NB4 (cell line): ENCODE measurements around the gene ZNF423.

Experiments
- DNase-seq: peaks from one replicate; pipeline ENCODE4 v3.0.0; 2010; ENCODE audit warnings: low read depth
- H3K4me3 ChIP-seq: one replicate; pipeline ENCODE4 v1.5.1; 2011; ENCODE audit warnings: mild to moderate bottlenecking, low read depth, low read length, moderate library complexity
- MYC ChIP-seq: IDR thresholded peaks from 2 replicates; pipeline ENCODE4 v1.6.1; 2011; ENCODE audit warnings: low read depth, low read length
- POLR2A ChIP-seq: IDR thresholded peaks from 2 replicates; pipeline ENCODE4 v1.6.1; 2011; ENCODE audit warnings: mild to moderate bottlenecking; ENCODE audit not compliant: insufficient read length; ENCODE audit errors: extremely low read depth
- TF ChIP-seq, protein P1 (sequence below): IDR thresholded peaks from one replicate; pipeline ENCODE4 v1.5.1; 2012; ENCODE audit warnings: low read depth, low read length
- TF ChIP-seq, protein P2 (sequence below): IDR thresholded peaks from 2 replicates; pipeline ENCODE4 v1.6.1; 2011; ENCODE audit warnings: low read depth, low read length

ZNF423 gene

DNA sequence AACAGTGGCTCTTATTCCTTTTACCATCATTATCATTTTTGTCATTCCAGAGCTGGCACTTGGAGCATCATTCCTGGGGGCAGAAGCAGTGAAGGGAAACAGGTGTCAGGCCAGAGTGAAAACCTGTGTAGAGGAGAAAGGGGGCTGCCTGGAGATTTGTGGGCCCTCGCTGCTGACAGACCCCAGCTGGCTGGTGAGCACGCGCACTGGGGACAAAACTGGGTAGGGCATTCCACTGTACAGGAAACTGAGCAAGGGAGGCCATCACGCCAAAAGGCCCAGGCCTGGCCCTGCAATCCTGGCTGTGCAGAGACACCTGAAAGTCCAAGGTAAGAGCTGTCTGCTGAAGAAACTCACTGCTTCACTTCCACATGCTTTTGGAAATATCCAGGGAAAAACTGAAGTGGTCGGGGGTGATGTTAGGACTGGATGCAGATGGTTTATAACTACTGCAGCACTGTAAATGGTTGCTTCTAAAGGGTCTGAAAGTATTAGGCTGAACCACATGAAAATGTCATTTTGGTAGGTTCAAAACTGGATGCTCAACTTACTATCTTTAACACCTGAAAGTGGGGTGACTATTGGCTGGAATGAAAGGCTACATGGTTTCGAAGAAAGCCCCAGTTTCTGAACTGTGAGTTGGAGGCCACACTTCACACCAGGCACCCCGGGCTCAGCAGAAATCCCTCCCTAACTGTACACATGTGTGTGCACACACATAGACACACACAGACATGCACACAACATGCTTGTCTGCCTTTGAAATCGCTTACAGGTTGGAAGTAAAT is 257.3 kb downstream of the ZNF423 start:
- no peak for TF ChIP-seq MYC
- TF ChIP-seq, protein P1, sequence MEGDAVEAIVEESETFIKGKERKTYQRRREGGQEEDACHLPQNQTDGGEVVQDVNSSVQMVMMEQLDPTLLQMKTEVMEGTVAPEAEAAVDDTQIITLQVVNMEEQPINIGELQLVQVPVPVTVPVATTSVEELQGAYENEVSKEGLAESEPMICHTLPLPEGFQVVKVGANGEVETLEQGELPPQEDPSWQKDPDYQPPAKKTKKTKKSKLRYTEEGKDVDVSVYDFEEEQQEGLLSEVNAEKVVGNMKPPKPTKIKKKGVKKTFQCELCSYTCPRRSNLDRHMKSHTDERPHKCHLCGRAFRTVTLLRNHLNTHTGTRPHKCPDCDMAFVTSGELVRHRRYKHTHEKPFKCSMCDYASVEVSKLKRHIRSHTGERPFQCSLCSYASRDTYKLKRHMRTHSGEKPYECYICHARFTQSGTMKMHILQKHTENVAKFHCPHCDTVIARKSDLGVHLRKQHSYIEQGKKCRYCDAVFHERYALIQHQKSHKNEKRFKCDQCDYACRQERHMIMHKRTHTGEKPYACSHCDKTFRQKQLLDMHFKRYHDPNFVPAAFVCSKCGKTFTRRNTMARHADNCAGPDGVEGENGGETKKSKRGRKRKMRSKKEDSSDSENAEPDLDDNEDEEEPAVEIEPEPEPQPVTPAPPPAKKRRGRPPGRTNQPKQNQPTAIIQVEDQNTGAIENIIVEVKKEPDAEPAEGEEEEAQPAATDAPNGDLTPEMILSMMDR = no peak
- no peak for TF ChIP-seq POLR2A
- TF ChIP-seq, protein P2, sequence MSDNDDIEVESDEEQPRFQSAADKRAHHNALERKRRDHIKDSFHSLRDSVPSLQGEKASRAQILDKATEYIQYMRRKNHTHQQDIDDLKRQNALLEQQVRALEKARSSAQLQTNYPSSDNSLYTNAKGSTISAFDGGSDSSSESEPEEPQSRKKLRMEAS = no peak
- DNase-seq = no peak
- H3K4me3 ChIP-seq = no peak overlapping the region

DNA sequence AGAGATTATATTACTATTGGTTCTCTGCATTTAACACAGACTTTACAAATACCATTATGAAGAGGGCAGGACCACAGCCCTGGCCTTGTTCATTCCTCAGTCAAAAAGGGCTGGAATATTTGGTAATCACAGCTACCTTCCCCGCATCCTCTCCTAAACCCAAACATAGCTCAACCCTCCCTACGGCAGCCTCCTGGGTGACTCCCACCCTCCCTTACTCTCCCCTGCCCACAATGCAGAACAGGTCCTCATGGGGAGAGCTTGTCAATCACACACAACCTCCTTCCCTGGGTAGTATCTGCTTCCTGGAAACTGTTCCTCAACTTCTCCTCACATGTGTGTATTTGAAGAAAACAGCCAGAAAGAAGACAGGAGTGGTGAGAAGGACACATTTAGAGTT is 258.1 kb downstream of the ZNF423 start:
- no peak for DNase-seq
- TF ChIP-seq POLR2A = no peak
- TF ChIP-seq, protein P2 = no peak
- TF ChIP-seq MYC = no peak
- TF ChIP-seq, protein P1 = no peak
- no peak overlapping the region for H3K4me3 ChIP-seq

DNA sequence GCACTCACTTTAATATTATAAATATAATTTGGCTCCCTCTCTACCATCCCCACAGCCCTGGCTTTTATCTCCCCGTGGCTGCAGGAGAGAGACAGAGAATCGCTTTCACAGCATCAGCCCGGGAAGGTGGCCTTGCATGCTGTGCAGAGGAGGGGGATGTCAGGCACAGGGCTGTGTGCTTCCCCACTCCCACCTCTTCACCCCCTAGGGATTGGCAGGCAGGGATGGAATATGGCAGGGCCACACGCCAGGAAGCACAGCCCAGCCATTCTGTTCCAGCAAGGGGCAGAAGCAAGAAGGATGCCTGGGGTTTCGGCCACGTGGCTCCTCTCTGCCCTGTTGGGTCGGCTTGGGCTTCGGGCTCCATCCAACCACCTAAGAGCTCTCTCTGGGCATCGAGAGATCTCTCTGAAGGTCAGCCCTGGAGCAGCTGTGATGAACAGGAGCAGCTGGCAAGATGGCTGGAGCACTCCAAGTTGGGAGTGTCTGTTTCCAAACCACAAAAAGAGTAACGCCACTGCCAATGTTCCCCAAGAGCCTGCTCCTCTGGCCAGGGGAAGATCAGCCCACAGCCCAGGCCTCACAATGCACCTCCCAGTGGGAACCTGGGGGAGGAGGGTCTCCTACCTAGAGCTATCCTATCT is 259.1 kb downstream of the ZNF423 start:
- DNase-seq = no peak
- TF ChIP-seq, protein P2 = no peak
- TF ChIP-seq, protein P1 = no peak
- TF ChIP-seq POLR2A (no peak), MYC (no peak)
- H3K4me3 ChIP-seq = no peak overlapping the region

DNA sequence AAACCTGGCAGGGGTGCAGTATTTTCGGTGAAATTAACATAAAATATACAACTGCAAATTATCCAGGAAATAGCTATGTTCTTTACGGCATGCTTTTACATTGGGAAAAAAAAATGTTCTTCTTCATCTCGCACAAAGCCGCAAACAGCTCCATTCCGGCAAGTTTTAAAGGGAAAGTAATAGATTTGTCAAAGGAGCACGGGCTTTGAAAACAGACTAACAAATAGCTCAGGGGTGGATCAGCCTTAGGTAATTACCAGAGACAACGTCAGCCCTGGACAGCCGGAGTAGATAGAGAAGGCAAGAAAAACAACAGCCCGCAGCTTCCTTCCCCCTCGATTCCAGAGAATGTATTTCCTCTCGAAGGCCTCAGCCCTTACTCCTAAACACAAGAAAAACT is 259.8 kb downstream of the ZNF423 start:
- DNase-seq = no peak
- TF ChIP-seq, protein P2 = no peak
- TF ChIP-seq POLR2A (no peak), MYC (no peak)
- TF ChIP-seq, protein P1 = no peak
- H3K4me3 ChIP-seq = no peak overlapping the region

DNA sequence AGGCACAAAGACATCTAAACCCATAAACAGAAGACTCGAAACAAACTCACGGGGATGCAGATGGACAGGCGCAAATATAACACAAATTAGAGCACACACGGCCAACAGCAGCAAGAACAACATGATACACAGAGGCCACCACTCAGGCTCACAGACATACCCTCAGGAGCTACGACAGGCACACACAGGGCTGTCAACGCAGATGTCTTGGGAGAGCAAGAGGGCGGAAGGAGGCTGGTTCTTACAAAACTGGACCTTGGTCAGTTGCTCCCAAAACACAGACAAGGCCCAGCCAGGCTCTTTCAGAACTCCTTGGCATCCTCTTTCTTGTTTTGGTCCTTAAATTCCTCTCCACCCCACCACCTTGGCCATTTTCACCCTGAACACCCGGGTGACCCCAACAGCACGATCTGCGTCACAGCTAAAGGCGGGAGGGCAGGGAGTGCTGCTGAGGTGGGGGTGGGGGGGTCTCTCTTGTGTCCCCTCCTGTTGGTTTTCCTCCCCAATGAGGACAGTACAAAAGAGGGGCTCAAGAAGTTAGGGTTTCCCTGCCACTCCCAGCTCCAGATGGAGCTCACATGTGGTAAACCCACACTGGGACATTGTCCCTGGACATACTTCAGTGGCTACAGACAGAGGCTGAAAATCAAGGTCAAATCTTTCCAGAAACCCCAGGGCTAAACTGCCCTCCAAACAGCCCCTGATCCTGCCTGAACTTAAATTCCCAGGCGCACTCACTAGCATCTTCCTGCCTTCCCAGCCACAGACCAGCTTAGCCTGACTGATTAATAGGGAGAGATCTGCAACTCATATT is 261.0 kb downstream of the ZNF423 start:
- no peak for DNase-seq
- no peak overlapping the region for H3K4me3 ChIP-seq
- TF ChIP-seq, protein P1 = no peak
- no peak for TF ChIP-seq MYC
- TF ChIP-seq, protein P2 = no peak
- no peak for TF ChIP-seq POLR2A
